Fibroblast of mammary gland (primary cell): Measurements from ENCODE around the gene LEKR1.
"Not testable (repeated sequence)": the region's sequence is repeated elsewhere in the genome, so short reads cannot be mapped to it uniquely, and the experiment has no call there.

Experiments used
- DNase-seq: peaks from one replicate; pipeline ENCODE4 v3.0.0-alpha.2; 2010; ENCODE audit warnings: low read depth
- H3K4me3 ChIP-seq: 2 replicates; pipeline ENCODE4 v1.5.1; 2011; ENCODE audit warnings: low read depth, mild to moderate bottlenecking, low read length, moderate library complexity; ENCODE audit not compliant: control insufficient read depth
- TF ChIP-seq, protein P1 (sequence below): conservative IDR thresholded peaks from 2 replicates; pipeline ENCODE4 v1.5.1; 2011; ENCODE audit warnings: low read depth, low read length, inconsistent platforms; ENCODE audit not compliant: control insufficient read depth, insufficient read depth

The LEKR1 gene

DNA sequence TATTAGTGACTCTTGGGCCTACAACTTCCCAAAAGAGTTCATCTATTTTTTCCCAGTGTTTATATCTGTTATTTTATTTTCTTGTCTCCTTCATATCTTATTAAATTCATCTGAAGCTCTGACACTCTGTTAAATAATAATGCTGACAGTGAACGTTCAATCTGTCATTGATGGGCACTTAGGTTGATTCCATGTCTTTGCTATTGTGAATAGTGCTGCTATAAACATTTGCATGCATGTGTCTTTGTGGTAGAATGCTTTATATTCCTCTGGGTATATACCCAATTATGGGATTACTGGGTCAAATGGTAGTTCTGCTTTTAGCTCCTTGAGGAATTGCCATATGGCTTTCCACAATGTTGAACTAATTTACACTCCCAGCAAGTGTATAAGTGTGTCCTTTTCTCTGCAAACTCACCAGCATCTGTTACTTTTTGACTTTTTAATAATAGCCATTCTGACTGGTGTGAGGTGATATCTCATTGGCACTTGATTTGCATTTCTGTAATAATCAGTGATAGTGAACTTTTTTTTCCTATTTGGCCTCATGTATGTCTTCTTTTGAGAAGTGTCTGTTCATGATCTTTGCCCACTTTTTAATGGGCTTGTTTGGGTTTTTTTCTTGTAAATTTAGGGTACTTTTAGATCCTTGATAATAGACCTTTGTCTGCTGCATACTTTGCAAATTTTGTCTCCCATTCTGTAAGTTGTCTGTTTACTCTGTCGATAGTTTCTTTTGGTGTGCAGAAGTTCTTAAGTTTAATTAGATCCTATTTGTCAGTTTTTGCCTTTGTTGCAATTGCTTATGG lies 122.5 kb downstream of the LEKR1 start:
- TF ChIP-seq, protein P1, sequence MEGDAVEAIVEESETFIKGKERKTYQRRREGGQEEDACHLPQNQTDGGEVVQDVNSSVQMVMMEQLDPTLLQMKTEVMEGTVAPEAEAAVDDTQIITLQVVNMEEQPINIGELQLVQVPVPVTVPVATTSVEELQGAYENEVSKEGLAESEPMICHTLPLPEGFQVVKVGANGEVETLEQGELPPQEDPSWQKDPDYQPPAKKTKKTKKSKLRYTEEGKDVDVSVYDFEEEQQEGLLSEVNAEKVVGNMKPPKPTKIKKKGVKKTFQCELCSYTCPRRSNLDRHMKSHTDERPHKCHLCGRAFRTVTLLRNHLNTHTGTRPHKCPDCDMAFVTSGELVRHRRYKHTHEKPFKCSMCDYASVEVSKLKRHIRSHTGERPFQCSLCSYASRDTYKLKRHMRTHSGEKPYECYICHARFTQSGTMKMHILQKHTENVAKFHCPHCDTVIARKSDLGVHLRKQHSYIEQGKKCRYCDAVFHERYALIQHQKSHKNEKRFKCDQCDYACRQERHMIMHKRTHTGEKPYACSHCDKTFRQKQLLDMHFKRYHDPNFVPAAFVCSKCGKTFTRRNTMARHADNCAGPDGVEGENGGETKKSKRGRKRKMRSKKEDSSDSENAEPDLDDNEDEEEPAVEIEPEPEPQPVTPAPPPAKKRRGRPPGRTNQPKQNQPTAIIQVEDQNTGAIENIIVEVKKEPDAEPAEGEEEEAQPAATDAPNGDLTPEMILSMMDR = no peak
- DNase-seq = no peak
- no peak overlapping the region for H3K4me3 ChIP-seq

DNA sequence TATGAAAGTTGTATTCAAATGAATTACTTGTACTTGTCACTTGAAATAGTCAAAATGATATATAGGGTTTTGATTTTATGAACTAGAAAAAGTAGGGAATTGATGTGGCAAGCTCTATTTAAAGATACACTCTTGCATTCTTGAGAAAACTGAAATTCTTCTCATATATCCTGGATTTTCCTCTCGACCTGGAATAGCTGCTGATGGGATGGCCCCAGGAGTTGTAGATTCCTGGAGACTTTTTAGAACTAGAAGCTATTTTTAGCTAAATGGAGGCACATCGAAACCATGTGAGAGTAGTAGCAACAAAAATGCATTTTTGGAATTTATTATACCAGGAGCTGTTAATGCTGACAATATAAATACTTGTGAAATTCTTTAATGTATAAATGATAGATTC lies 125.9 kb downstream of the LEKR1 start:
- DNase-seq = no peak
- TF ChIP-seq, protein P1 = no peak
- no peak overlapping the region for H3K4me3 ChIP-seq

DNA sequence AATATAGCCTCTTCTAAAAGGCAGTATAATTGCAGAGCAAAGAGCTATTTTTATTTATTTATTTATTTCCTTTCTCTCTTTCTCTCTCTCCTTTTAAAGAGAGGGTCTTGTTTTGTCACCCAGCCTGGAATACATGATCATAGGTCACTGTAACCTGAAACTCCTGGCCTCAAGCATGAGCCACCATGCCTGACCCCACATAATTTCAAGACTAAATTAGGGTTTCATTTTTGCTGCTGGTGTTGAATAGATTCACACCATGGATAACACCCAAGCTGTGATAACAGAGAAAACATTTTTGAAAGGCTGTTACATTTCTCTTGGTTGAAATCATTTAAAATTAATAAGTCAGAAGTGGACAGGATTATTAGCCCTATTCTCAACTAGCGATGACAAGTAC lies 131.6 kb downstream of the LEKR1 start:
- no peak overlapping the region for H3K4me3 ChIP-seq
- DNase-seq = no peak
- TF ChIP-seq, protein P1 = no peak

DNA sequence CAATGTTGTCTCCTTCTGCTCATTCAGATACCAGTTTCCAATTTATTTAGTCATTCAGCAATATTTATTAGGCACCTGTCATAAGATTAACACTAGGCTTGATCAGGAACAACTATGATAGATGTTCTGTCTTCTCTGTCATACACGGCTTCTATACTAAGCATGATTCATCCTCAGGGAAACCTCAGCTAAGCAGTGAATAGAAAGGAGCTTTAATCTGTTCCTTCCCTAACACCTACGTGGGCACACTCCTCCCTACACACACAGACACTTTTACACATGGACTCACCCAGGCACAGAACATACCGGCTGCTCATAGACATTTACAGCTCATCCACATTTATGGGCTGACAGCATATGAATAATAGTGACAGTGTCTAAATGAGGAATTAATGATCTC lies 136.9 kb downstream of the LEKR1 start:
- TF ChIP-seq, protein P1 = no peak
- no peak for DNase-seq
- no peak overlapping the region for H3K4me3 ChIP-seq

DNA sequence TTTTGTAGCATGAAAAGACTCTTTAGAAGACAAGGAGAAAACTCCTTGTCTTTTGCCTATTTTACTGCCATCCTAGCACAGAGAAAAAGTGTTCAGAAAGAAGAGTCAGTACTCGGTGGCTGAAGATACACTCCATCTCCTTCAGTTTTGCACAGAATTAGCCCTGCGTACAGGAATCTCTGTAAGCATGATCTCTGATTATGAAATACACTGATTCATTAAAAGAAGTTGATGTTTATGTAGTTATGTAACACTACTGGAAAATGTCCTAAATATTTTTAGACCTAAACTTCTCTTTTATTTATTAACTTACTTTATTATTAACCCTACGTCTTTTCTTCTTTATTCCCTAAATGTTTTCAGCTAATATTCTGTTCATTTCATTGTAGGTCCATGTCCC lies 138.4 kb downstream of the LEKR1 start:
- TF ChIP-seq, protein P1 = no peak
- peak; percentile 26 for DNase-seq
- H3K4me3 ChIP-seq = no peak overlapping the region

DNA sequence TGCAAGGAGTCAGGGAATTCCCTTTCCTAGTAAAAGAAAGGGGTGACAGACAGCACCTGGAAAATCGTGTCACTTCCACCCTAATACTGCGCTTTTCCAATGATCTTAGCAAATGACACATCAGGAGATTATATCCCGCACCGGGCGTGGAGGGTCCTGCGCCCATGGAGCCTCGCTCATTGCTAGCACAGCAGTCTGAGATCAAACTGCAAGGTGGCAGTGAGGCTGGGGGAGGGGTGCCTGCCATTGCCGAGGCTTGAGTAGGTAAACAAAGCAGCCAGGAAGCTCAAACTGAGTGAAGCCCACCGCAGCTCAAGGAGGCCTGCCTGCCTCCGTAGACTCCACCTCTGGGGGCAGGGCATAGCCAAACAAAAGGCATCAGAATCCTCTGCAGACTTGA lies 140.2 kb downstream of the LEKR1 start:
- DNase-seq, H3K4me3 ChIP-seq: not testable (repeated sequence)

DNA sequence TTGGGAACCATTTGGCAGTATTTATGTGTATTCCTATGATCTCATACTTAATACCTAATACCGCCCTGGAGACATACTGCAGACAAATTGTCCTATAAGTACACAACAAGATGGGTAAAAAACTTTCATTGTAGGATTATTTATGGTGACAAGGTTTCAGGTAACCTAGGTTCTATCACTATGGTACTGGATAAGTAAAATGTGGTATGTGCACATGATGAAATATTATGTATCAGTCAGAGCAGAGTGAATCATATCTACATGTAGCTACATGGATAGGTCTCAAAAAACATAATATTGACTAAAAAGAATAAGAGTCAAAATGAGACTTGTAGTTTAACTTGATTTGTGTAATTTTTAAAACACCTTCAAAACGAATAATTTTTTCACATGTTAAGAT lies 147.8 kb downstream of the LEKR1 start:
- DNase-seq = no peak
- H3K4me3 ChIP-seq = no peak overlapping the region
- TF ChIP-seq, protein P1 = no peak
